ENCODE data around the gene CXCL13.
"Not testable (repeated sequence)": the region's sequence is repeated elsewhere in the genome, so short reads cannot be mapped to it uniquely, and the experiment has no call there.

The CXCL13 gene, protein sequence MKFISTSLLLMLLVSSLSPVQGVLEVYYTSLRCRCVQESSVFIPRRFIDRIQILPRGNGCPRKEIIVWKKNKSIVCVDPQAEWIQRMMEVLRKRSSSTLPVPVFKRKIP

GRCh38 chr4:77605210-77605902 lies at the start of gene CXCL13:
Gene CXCL13, plus strand, starts transcription at chr4:77605820. Its CDS starts 46 bp downstream, at chr4:77605866.
- no peak for DNase-seq (ENCODE audit: low read depth)

DNA sequence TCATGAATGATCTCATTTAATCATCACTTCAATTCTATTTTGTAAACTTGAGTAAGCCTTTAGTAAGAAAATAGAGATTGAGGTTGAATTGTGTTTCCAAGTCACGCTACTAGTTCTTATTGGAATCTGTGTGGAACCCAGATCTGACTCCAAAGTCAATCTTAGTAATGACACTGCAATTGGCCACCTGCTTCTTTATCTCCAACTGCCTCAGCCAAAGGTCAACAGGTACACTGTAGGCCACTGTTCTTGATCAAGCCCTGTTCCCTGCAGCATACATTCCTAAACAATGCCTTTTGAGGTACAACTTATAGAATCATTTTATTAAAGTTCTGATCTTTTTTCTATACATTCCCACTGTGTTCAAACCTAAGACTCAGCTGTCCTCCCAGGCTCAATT lies 45.5 kb upstream of the CXCL13 start:
- DNase-seq (ENCODE audit: low read depth), result no peak

DNA sequence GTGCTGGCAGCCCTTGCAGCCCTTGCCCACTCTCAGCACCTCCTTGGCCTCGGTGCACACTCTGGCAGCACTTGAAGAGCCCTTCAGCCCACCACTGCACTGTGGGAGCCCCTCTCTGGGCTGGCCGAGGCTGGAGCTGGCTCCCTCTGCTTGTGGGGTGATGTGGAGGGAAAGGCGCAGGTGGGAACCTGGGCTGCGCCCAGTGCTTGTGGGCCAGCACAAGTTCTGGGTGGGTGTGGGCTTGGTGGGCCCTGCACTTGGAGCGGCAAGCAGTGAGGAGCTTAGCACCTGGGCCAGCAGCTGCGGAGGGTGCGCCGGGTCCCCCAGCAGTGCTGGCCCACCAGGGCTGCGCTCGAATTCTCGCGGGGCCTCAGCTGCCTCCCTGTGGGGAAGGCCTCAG lies 43.9 kb upstream of the CXCL13 start:
- not testable (repeated sequence) for DNase-seq (ENCODE audit: low read depth)

DNA sequence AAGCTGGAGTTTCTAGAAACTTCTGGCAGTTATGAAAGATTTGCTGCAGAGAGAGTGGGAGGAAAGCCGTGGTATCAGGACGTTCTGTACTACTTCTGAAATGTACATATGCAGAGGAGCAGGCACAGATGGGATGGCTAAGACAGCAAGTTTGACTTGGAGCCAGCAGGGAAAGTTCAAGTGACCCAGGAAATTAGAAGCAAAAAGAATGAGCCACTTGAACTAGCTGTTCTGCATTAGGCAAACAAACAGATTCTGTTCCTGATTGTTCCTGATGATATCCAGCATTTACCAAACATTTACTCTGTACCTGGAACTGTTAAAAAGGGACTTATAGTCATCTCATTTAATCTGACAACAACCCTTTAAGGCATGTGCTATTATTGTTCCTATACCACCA lies 41.4 kb upstream of the CXCL13 start:
- DNase-seq (ENCODE audit: low read depth), result no peak

DNA sequence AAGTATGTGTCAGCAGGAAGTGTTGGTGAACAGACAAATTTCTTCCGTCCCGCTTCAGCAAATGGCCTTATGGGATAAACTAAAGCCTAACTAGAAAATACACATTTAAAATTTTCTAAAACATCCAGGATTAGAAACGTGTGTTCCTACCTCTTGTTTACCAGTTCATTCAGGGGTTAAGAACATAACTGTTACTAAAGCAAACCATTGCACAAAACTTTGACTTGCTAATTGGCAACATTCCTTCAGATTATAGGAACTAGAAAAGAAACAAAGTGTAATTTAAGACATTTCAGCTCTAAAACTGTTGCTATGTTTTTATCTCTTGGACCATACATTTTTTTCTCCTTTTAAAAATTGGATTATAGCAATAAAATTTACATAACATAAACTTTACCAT lies 39.5 kb upstream of the CXCL13 start:
- no peak for DNase-seq (ENCODE audit: low read depth)

DNA sequence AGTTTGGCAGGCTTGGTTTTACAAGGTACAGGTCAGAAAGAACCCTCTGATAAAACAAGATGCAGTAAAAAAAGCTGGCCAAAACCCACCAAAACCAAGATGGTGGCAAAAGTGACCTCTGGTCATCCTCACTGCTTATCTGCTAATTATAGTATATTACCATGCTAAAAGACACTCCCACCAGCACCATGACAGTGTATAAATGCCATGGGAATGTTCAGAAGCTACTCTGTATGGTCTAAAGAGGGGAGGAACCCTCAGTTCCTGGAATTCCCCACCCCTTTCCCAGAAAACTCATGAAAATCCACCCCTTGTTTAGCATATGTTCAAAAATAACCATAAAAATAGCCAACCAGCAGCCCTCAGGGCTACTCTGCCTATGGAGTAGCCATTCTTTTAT lies 38.1 kb upstream of the CXCL13 start:
- DNase-seq (ENCODE audit: low read depth), result no peak

DNA sequence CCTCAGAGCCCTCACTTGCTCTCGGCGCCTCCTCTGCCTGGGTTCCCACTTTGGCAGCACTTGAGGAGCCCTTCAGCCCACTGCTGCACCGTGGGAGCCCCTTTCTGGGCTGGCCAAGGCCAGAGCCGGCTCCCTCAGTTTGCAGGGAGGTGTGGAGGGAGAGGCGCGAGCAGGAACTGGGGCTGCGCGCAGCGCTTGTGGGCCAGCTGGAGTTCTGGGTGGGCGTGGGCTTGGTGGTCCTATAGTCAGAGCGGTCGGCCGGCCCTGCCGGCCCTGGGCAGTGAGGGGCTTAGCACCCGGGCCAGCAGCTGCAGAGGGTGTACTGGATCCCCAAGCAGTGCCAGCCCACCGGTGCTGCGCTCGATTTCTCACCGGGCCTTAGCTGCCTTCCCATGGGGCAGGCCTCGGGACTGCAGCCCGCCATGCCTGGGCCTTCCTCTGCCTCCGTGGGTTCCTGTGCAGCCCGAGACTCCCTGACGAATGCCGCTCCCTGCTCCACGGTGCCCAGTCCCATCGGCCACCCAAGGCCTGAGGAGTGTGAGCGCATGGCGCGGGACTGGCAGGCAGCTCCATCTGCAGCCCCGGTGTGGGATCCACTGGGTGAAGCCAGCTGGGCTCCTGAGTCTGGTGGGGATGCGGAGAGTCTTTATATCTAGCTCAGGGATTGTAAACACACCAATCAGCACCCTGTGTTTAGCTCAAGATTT lies 35.0 kb upstream of the CXCL13 start:
- DNase-seq (ENCODE audit: low read depth), result not testable (repeated sequence)

DNA sequence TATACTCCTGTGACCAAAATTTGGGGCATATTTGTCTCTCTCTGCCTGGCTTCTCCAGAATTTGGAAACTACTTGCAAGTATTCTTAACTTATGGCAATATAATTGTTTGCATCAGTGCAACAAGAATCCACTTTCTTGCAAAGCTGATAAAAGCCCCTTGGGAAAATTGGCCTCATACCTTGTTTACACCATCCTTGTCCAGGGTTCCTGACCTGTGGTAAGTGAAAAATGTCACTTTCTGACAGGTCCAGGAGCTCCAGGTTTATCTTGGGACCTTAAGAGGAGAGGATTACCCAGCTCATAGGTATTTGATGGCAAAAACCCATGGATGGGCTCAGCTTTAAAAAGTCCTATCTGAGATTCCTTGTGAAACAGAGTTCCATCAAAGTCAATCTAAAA lies 29.3 kb upstream of the CXCL13 start:
- no peak for DNase-seq (ENCODE audit: low read depth)

- DNase-seq (ENCODE audit: low read depth), result no peak
Observed at GRCh38 chr4:77578145-77578544, 27.5 kb upstream of the CXCL13 start.

DNA sequence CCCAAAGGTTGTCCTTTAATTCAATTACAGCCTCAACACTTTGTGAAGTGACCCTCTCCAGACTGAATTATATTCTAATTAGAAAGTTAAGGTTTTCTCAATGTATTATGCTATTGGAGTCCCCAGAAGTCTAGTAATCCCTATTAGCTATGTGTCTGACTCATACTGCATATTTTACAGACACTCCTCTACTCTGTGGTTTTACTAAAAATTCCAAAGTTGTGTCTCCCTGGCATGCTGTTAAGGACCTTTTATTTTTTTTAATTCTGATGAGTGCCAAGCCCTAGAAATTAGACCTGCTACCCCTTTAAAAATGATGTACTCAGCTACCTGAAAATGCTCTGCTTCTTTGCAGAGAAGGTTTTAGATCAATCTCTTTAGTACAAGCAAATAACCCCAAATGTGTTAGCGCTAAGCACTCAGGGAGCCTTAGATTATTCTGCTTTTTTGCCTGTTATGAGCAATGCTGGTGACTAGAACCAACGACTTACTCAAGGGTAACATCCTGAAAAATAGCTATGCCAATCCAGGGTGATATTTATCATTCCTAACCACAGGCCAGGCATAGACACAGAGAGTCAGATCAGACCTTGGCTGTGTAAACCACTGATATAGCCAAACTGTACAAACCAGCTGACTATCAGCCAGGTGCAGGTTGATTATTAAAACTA lies 26.1 kb upstream of the CXCL13 start:
- DNase-seq (ENCODE audit: low read depth), result no peak

DNA sequence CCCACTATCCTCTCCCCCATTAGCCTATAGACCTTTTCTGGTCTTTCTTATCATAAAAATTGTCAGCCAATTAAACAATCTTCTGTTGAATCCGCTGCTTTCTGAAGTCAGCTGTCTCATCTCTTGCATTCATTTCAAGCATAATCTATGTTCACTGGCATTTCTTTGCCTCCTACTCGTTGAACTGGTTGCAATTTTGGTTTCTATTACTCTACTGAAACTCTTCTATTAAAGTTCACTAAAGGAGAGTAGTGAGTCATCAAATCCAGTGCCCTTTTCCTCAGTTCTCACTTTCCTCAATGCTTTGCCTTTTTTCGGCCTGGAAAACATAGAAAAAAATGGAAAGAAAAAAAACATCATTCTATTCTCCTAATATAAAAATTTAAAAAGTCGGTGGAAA lies 23.9 kb upstream of the CXCL13 start:
- DNase-seq (ENCODE audit: low read depth), result no peak

GRCh38 chr4:77582156-77582555 lies 23.5 kb upstream of the CXCL13 start:
- DNase-seq (ENCODE audit: low read depth), result no peak

DNA sequence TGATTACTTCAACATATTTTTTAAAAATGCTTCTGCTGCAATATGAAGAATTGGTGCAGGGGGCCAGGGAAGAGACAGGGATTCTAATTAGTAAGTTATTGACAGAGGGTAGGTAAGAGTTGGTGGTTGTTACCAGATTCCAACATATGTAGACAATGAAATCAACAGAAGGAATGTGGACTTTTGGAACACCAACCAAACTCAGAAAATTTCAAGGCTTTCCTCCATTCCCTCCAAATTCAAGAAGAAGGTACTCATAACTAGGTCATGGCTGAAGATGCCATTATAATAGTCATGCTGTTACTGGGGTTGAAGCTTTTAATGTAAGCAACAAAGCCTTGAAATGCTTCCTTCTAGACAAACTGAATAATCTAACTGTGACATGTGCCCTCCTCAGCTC lies 22.9 kb upstream of the CXCL13 start:
- no peak for DNase-seq (ENCODE audit: low read depth)

- DNase-seq (ENCODE audit: low read depth), result peak; percentile 14
Observed at GRCh38 chr4:77586951-77587383, 18.7 kb upstream of the CXCL13 start.

DNA sequence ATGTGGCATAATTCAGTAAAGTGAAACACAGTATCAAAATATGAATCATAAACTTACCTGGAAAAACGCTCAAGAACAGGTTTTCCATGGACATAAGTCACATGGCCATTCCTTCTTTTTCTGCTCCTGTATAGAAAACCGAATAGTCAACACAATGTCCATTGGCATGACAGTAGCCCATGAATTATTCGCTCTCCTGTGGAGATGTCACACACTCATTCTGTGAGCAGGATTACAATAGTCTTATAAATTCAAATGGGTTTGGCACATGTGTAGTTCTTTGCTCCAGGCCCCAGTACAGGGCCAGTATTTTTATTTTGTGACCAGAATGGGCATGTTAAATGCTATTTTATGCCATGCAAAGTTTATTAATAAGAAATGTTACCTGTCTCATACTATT lies 15.1 kb upstream of the CXCL13 start:
- DNase-seq (ENCODE audit: low read depth), result no peak

- no peak for DNase-seq (ENCODE audit: low read depth)
Observed at GRCh38 chr4:77591532-77591931, 14.1 kb upstream of the CXCL13 start.

GRCh38 chr4:77593101-77593500 lies 12.5 kb upstream of the CXCL13 start:
- DNase-seq (ENCODE audit: low read depth), result no peak

DNA sequence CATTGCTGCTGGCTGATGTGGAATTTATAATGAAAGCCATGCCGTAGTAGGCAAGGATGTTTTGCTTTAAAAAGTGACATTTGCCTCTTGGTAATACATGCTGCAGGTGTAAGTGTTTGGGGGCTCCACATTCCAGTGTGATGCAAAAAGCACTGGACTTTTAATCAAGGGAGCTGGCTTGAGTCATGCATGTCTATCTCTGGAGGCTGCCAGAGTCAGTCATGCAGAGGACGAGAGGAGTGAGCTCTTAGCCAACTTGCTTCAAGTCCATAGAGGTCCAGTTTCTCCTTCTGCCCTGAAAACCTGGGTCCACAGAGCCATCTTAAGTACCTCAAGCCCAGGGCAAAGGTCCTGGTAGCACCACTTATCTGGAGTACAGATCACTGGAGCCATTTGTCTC lies 11.6 kb upstream of the CXCL13 start:
- no peak for DNase-seq (ENCODE audit: low read depth)

- DNase-seq (ENCODE audit: low read depth), result no peak
Observed at GRCh38 chr4:77595364-77595973, 10.2 kb upstream of the CXCL13 start.

GRCh38 chr4:77599378-77599777 lies 6.2 kb upstream of the CXCL13 start:
- no peak for DNase-seq (ENCODE audit: low read depth)

GRCh38 chr4:77600521-77601451 lies 4.8 kb upstream of the CXCL13 start:
- DNase-seq (ENCODE audit: low read depth), result no peak

Data from stimulated activated CD8-positive, alpha-beta memory T cell treated with anti-CD3 and anti-CD28 coated beads, Interleukin-12 subunit alpha, Interleukin-12 subunit beta, amount 100 ng/mL, for 4 hours (primary cell).